ENCODE results near the gene C1orf116. TPM values are rescaled to one million over a fixed set of nuclear protein-coding genes. Genes with fewer than 3 reads are reported as not detected.

Gene C1orf116
- total RNA-seq, 1 experiment from 2014 or later: 124 TPM

GRCh38 chr1:206986885-206987284 lies 45.7 kb downstream of the C1orf116 start:
- no peaks in the 10 kb centered on the region for H3K9me3 Mint-ChIP-seq (ENCODE audit: low read depth, unreplicated experiment)
- intact Hi-C loops (cut with micrococcal nuclease; ENCODE audit: unreplicated experiment): no loop called here
- no TSS peak for BruUV-seq (replicated peaks)
- DNase-seq: no peak
- H3K27me3 Mint-ChIP-seq (ENCODE audit: unreplicated experiment): no peaks in the 10 kb centered on the region
- no peak overlapping the region for H3K4me3 Mint-ChIP-seq (ENCODE audit: low read depth, unreplicated experiment)
- CTCF ChIA-PET: interaction anchor here (0.9 to 1.5 kb wide), 2 partner anchors 74 to 252 kb away, joined by 3 read pairs; no protein-coding TSS in a partner anchor
- H3K36me3 Mint-ChIP-seq (ENCODE audit: insufficient read depth, unreplicated experiment): no peaks in the 10 kb centered on the region
- no peak overlapping the region for H3K27ac Mint-ChIP-seq (ENCODE audit: unreplicated experiment)
- peaks cover 32% of the 10 kb centered on the region for H3K4me1 Mint-ChIP-seq (ENCODE audit: low read depth, unreplicated experiment)
- TF ChIP-seq, protein P1, sequence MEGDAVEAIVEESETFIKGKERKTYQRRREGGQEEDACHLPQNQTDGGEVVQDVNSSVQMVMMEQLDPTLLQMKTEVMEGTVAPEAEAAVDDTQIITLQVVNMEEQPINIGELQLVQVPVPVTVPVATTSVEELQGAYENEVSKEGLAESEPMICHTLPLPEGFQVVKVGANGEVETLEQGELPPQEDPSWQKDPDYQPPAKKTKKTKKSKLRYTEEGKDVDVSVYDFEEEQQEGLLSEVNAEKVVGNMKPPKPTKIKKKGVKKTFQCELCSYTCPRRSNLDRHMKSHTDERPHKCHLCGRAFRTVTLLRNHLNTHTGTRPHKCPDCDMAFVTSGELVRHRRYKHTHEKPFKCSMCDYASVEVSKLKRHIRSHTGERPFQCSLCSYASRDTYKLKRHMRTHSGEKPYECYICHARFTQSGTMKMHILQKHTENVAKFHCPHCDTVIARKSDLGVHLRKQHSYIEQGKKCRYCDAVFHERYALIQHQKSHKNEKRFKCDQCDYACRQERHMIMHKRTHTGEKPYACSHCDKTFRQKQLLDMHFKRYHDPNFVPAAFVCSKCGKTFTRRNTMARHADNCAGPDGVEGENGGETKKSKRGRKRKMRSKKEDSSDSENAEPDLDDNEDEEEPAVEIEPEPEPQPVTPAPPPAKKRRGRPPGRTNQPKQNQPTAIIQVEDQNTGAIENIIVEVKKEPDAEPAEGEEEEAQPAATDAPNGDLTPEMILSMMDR (IDR thresholded peaks at IDR 0.05; ENCODE audit: unreplicated experiment): no peak

DNA sequence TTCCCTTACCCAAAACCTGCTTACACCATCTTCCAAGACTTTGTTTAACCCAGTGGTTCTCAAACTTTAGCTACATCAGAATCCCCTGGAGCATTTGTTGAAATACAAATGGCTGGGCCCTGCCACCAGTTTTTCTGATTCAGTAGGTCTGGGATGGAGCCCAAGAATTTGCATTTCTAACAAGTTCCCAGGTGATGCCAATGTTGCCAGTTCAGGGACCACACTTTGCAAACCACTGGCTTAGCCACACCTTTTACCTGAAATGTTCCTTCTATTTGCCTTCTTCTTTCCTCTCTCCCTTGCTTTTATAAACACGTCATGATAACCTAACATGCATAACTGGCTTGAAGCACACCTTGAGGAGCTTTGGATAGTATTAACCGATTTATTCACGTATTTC lies 46.2 kb downstream of the C1orf116 start:
- Mint-ChIP-seq H3K4me1 (ENCODE audit: low read depth, unreplicated experiment) (peaks cover 37% of the 10 kb centered on the region), H3K9me3 (ENCODE audit: low read depth, unreplicated experiment) (no peaks in the 10 kb centered on the region), H3K27me3 (ENCODE audit: unreplicated experiment) (no peaks in the 10 kb centered on the region), H3K4me3 (ENCODE audit: low read depth, unreplicated experiment) (no peak overlapping the region), H3K27ac (ENCODE audit: unreplicated experiment) (no peak overlapping the region), H3K36me3 (ENCODE audit: insufficient read depth, unreplicated experiment) (no peaks in the 10 kb centered on the region)
- DNase-seq: no peak
- BruUV-seq (replicated peaks): no TSS peak
- CTCF ChIA-PET: interaction anchor here (0.9 to 1.5 kb wide), 3 partner anchors 35 to 252 kb away, joined by 3 to 4 read pairs (median 3); no protein-coding TSS in a partner anchor
- TF ChIP-seq, protein P1 (IDR thresholded peaks at IDR 0.05; ENCODE audit: unreplicated experiment): no peak
- intact Hi-C loops (cut with micrococcal nuclease; ENCODE audit: unreplicated experiment): no loop called here

DNA sequence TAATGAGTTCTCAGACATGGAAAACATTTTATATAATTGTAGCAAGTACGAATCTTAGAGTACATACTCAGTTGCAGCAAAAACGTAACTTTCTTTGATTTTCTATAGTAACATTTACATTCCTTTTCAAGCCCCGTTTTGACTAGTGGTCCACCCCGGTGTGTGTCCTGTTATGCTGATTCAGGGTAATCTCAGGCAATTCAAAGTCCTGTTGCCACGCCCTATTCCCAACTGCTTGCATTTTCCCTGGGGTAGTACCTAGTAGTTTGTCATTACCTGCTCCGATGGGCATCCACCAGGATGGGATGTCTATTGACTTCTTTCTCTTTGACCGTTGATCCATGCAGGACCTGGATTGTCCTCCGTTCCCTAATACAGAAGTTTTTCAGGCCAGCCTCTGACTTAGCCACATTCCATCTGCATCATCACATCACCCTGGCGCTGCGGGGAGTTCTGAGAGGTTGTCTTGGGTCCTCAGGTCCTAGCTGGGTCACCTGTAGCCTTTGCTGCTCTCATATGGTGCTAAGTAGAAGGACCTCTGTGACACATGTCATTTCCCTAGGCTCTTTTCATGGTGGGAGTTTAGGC lies 47.3 kb downstream of the C1orf116 start:
- intact Hi-C loops (cut with micrococcal nuclease; ENCODE audit: unreplicated experiment): no loop called here
- Mint-ChIP-seq H3K9me3 (ENCODE audit: low read depth, unreplicated experiment) (no peaks in the 10 kb centered on the region), H3K4me1 (ENCODE audit: low read depth, unreplicated experiment) (peaks cover 48% of the 10 kb centered on the region), H3K27me3 (ENCODE audit: unreplicated experiment) (no peaks in the 10 kb centered on the region), H3K36me3 (ENCODE audit: insufficient read depth, unreplicated experiment) (no peaks in the 10 kb centered on the region), H3K27ac (ENCODE audit: unreplicated experiment) (no peak overlapping the region), H3K4me3 (ENCODE audit: low read depth, unreplicated experiment) (no peak overlapping the region)
- CTCF ChIA-PET: interaction anchor here (0.6 to 1.3 kb wide), 3 partner anchors 20 to 73 kb away, joined by 3 to 4 read pairs (median 3); no protein-coding TSS in a partner anchor
- DNase-seq: no peak
- TF ChIP-seq, protein P1 (IDR thresholded peaks at IDR 0.05; ENCODE audit: unreplicated experiment): no peak
- BruUV-seq (replicated peaks): no TSS peak

- H3K9me3 Mint-ChIP-seq (ENCODE audit: low read depth, unreplicated experiment): no peaks in the 10 kb centered on the region
- peaks cover 59% of the 10 kb centered on the region for H3K4me1 Mint-ChIP-seq (ENCODE audit: low read depth, unreplicated experiment)
- intact Hi-C loops (cut with micrococcal nuclease; ENCODE audit: unreplicated experiment): loop anchor here (1.0 kb wide), 7 partner anchors 70 to 370 kb away; partner anchors contain the start of gene EIF2D
- BruUV-seq (replicated peaks): no TSS peak
- H3K4me3 Mint-ChIP-seq (ENCODE audit: low read depth, unreplicated experiment): no peak overlapping the region
- no peak overlapping the region for H3K27ac Mint-ChIP-seq (ENCODE audit: unreplicated experiment)
- H3K36me3 Mint-ChIP-seq (ENCODE audit: insufficient read depth, unreplicated experiment): no peaks in the 10 kb centered on the region
- CTCF ChIA-PET: interaction anchor here (0.6 to 3.0 kb wide), 41 partner anchors 9 to 517 kb away, joined by 3 to 49 read pairs (median 4); partner anchors contain the start of genes EIF2D, IL20 and PFKFB2
- peak; percentile 76 for DNase-seq
- TF ChIP-seq, protein P1 (IDR thresholded peaks at IDR 0.05; ENCODE audit: unreplicated experiment): peak; percentile 61
- no peaks in the 10 kb centered on the region for H3K27me3 Mint-ChIP-seq (ENCODE audit: unreplicated experiment)
Measured at GRCh38 chr1:206982216-206982615, 50.3 kb downstream of the C1orf116 start.

All from Calu3 (cell line).